Keratinocyte (primary cell): Measurements from ENCODE around the gene S100A4. TPM values are rescaled to one million over a fixed set of nuclear protein-coding genes. Genes with fewer than 3 reads are reported as not detected.

Experiments
- DNase-seq: peaks from one replicate; pipeline ENCODE4 v3.0.0-alpha.2; 2011; ENCODE audit warnings: low read depth, missing footprints, low spot score
- FAIRE-seq: peaks from 2 replicates; lab custom pipeline; 2011; peaks lifted over from hg19 to GRCh38; lab: Jason Lieb, UNC
- H2AFZ ChIP-seq: 2 replicates; pipeline ENCODE4 v1.6.0; 2012; ENCODE audit warnings: low read length, control low read depth, inconsistent platforms; ENCODE audit not compliant: control insufficient read depth
- H3K27ac ChIP-seq: 2 replicates; pipeline ENCODE4 v1.5.1; 2011; ENCODE audit warnings: low read length; ENCODE audit not compliant: control insufficient read depth, insufficient read depth
- H3K27me3 ChIP-seq: 3 replicates; pipeline ENCODE4 v1.6.0; 2011; ENCODE audit warnings: low read length; ENCODE audit not compliant: control insufficient read depth, insufficient read depth; ENCODE audit errors: extremely low read depth
- H3K36me3 ChIP-seq, 2 experiments: 2 replicates in 1 of 2; 3 replicates in 1 of 2; pipeline ENCODE4 v1.5.1; 2011; ENCODE audit warnings: low read length in 2 of 2, mild to moderate bottlenecking in 1 of 2; ENCODE audit not compliant: control insufficient read depth in 2 of 2, insufficient read depth in 2 of 2; ENCODE audit errors: extremely low read depth in 1 of 2
- H3K4me1 ChIP-seq: 3 replicates; pipeline ENCODE4 v1.5.1; 2011; ENCODE audit warnings: low read length; ENCODE audit not compliant: control insufficient read depth, insufficient read depth; ENCODE audit errors: extremely low read depth
- H3K4me2 ChIP-seq: 3 replicates; pipeline ENCODE4 v1.6.0; 2011; ENCODE audit warnings: low read depth, low read length; ENCODE audit not compliant: control insufficient read depth, insufficient read depth; ENCODE audit errors: extremely low read depth
- H3K4me3 ChIP-seq, 3 experiments: fragments of 200-600 bp in 1 of 3; sonication (generic) in 1 of 3; 2 replicates in 2 of 3; 3 replicates in 1 of 3; pipeline ENCODE4 v1.5.1; 2011 to 2016; ENCODE audit warnings: low read length in 3 of 3, mild to moderate bottlenecking in 3 of 3, control low read depth in 2 of 3, inconsistent platforms in 1 of 3, low read depth in 1 of 3, mixed read lengths in 1 of 3, mixed run types in 1 of 3, moderate library complexity in 1 of 3; ENCODE audit not compliant: control insufficient read depth in 2 of 3, insufficient read depth in 2 of 3; ENCODE audit errors: extremely low read depth in 1 of 3
- H3K79me2 ChIP-seq: 2 replicates; pipeline ENCODE4 v1.6.0; 2012; ENCODE audit warnings: low read length; ENCODE audit not compliant: control insufficient read depth, insufficient read depth
- H3K9ac ChIP-seq: 3 replicates; pipeline ENCODE4 v1.6.0; 2011; ENCODE audit warnings: low read length; ENCODE audit not compliant: control insufficient read depth, insufficient read depth; ENCODE audit errors: extremely low read depth
- H3K9me1 ChIP-seq: 3 replicates; pipeline ENCODE4 v1.6.0; 2011; ENCODE audit warnings: low read length; ENCODE audit not compliant: control insufficient read depth, insufficient read depth; ENCODE audit errors: extremely low read depth
- H3K9me3 ChIP-seq: 2 replicates; pipeline ENCODE4 v1.5.1; 2012; ENCODE audit warnings: low read depth, low read length; ENCODE audit not compliant: control insufficient read depth
- H4K20me1 ChIP-seq: 3 replicates; pipeline ENCODE4 v1.6.0; 2011; ENCODE audit warnings: low read length; ENCODE audit not compliant: control insufficient read depth, insufficient read depth; ENCODE audit errors: extremely low read depth
- EZH2 ChIP-seq: IDR thresholded peaks from one replicate; pipeline ENCODE4 v1.6.1; 2012; ENCODE audit warnings: inconsistent platforms, mild to moderate bottlenecking, low read length, moderate library complexity
- dilution Hi-C: fragments of 300-500 bp; cut with MboI; formaldehyde crosslinking; loops from one replicate; pipeline ENCODE4 v1.7.0; 2020; ENCODE audit warnings: low sequenced_read_pairs; ENCODE audit not compliant: extremely low pct_ligation_motif_present
- polyA plus RNA-seq, 5 experiments: library from polyadenylated mRNA; depleted of rRNA in 3 of 5; stranded (reverse) in 3 of 5; stranded (forward) in 1 of 5; unstranded in 1 of 5; fragments of >200 nt; gene quantifications; 1 replicate in 1 of 5; 2 replicates in 3 of 5; 3 replicates in 1 of 5; pipeline versions ENCODE4 v1.2.1 to v1.2.3, GENCODE V29; 2011 to 2012; ENCODE audit warnings: missing spikeins in 2 of 5, low read depth in 1 of 5, low replicate concordance in 1 of 5
- TF ChIP-seq, protein P1 (sequence below), 3 experiments: IDR thresholded peaks in 1 of 3; conservative IDR thresholded peaks in 1 of 3; optimal IDR thresholded peaks in 1 of 3; 2 replicates in 2 of 3; 3 replicates in 1 of 3; pipeline versions ENCODE3 to v1.5.1; 2011; ENCODE audit warnings: low read length in 3 of 3, mild to moderate bottlenecking in 3 of 3, moderate library complexity in 2 of 3, control low read depth in 1 of 3, inconsistent platforms in 1 of 3; ENCODE audit not compliant: insufficient read depth in 2 of 3; ENCODE audit errors: extremely low read depth in 1 of 3

S100A4 gene
- polyA plus RNA-seq, 1 donor (not counting 4 experiments of a cell fraction or from before 2014, with no cell fraction given) = 21.4 TPM

DNA sequence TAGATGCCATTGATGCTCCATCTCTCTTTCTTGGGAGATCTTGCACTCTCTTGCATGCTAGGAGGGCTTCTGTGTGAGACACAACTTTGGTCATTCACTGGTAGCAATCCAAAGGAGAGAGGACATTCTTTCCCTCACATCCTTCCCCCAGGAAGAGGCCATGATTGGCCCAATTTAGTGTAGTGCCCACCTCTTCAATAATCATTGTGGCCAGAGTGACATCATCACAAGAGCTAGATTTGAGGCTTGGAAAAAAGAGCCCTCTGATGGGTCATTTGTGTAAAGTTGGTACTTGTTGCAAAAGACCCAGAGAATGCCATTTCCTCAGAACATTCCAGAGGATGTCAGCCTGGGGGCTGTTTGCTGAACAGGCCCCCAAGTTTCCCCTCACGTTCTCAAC lies 40.0 kb downstream of the S100A4 start:
- Histone ChIP-seq H3K27ac (no peak overlapping the region), H3K9ac (no peak overlapping the region), H3K4me1 (peaks cover 23% of the 10 kb centered on the region), H3K4me2 (no peak overlapping the region), H3K79me2 (no peaks in the 10 kb centered on the region), H4K20me1 (no peaks in the 10 kb centered on the region), H3K9me1 (no peaks in the 10 kb centered on the region), H3K4me3 (no peak overlapping the region), H3K9me3 (no peaks in the 10 kb centered on the region), H2AFZ (no peak overlapping the region), H3K27me3 (no peaks in the 10 kb centered on the region), H3K36me3 (no peaks in the 10 kb centered on the region)
- no peak for TF ChIP-seq EZH2
- TF ChIP-seq, protein P1, sequence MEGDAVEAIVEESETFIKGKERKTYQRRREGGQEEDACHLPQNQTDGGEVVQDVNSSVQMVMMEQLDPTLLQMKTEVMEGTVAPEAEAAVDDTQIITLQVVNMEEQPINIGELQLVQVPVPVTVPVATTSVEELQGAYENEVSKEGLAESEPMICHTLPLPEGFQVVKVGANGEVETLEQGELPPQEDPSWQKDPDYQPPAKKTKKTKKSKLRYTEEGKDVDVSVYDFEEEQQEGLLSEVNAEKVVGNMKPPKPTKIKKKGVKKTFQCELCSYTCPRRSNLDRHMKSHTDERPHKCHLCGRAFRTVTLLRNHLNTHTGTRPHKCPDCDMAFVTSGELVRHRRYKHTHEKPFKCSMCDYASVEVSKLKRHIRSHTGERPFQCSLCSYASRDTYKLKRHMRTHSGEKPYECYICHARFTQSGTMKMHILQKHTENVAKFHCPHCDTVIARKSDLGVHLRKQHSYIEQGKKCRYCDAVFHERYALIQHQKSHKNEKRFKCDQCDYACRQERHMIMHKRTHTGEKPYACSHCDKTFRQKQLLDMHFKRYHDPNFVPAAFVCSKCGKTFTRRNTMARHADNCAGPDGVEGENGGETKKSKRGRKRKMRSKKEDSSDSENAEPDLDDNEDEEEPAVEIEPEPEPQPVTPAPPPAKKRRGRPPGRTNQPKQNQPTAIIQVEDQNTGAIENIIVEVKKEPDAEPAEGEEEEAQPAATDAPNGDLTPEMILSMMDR (optimal IDR thresholded peaks at IDR 0.05 in 1 of 3, IDR thresholded peaks at IDR 0.05 in 1 of 3, conservative IDR thresholded peaks at IDR 0.05 in 1 of 3; ENCODE audit: extremely low read depth in 1 of 3, insufficient read depth in 2 of 3, low read length in 3 of 3) = no peak
- FAIRE-seq = no peak
- dilution Hi-C loops = loop anchor here (10.0 kb wide), 1 partner anchor 151 kb away; the partner anchor contains the start of gene S100A9
- no peak for DNase-seq

DNA sequence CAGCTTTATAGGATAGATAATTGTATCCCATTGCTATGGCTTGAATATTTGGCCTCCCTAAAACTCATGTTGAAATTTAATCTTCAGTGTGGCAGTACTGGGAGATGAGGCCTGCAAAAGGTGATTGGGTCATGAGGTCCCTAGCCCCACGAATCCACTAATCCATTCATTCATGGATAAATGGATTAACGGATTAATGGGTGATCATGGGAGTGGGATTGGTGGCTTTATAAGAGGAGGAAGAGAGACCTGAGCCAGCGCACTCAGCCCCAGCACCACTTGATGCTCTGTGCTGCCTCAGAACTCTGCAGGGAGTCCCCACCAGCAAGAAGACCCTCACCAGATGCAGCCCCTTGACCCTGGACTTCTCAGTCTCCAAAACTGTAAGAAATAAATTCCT lies 41.8 kb downstream of the S100A4 start:
- Histone ChIP-seq H4K20me1 (no peaks in the 10 kb centered on the region), H2AFZ (no peak overlapping the region), H3K27ac (no peak overlapping the region), H3K4me3 (no peak overlapping the region), H3K9me1 (no peaks in the 10 kb centered on the region), H3K9ac (no peak overlapping the region), H3K27me3 (no peaks in the 10 kb centered on the region), H3K36me3 (no peaks in the 10 kb centered on the region), H3K4me1 (peaks cover 23% of the 10 kb centered on the region), H3K79me2 (no peaks in the 10 kb centered on the region), H3K4me2 (no peak overlapping the region), H3K9me3 (no peaks in the 10 kb centered on the region)
- no peak for DNase-seq
- no peak for FAIRE-seq
- TF ChIP-seq EZH2 = no peak
- TF ChIP-seq, protein P1 (optimal IDR thresholded peaks at IDR 0.05 in 1 of 3, IDR thresholded peaks at IDR 0.05 in 1 of 3, conservative IDR thresholded peaks at IDR 0.05 in 1 of 3; ENCODE audit: extremely low read depth in 1 of 3, insufficient read depth in 2 of 3, low read length in 3 of 3) = no peak
- dilution Hi-C loops = loop anchor here (10.0 kb wide), 1 partner anchor 149 kb away; the partner anchor contains the start of gene S100A9
